H1 (cell line): ENCODE data around the gene MYRF. TPM values are rescaled to one million over a fixed set of nuclear protein-coding genes. Genes with fewer than 3 reads are reported as not detected.

Experiments used
- CTCF ChIA-PET: fragments of 300-600 bp; sonication (Branson Sonifier 250); formaldehyde crosslinking; loops from one replicate; lab custom pipeline; 2021; ENCODE audit not compliant: partially characterized antibody; lab: Charles Lee
- POLR2A ChIA-PET: fragments of 300-600 bp; sonication (Branson Sonifier 250); formaldehyde crosslinking; loops from one replicate; lab custom pipeline; 2021; ENCODE audit warnings: inconsistent platforms; ENCODE audit not compliant: partially characterized antibody; lab: Charles Lee
- DNase-seq, 2 experiments: peaks; one replicate each; pipeline versions ENCODE4 v3.0.0 to v3.0.0-alpha.2; 2010 to 2022; ENCODE audit warnings: low spot score in 2 of 2, low read depth in 1 of 2, mixed read lengths in 1 of 2
- FAIRE-seq: peaks from 2 replicates; lab custom pipeline; 2011; peaks lifted over from hg19 to GRCh38; lab: Jason Lieb, UNC
- H2AFZ ChIP-seq: 2 replicates; pipeline ENCODE4 v1.8.1; 2012; ENCODE audit warnings: low read length, inconsistent platforms
- H2AK5ac ChIP-seq: 2 replicates; pipeline ENCODE4 v1.6.1; 2013; ENCODE audit warnings: low read depth, low read length
- H2BK120ac ChIP-seq: replicated peaks from 2 replicates; pipeline ENCODE3; 2013; ENCODE audit warnings: low read depth, low read length, inconsistent platforms
- H2BK12ac ChIP-seq: 2 replicates; pipeline ENCODE4 v1.6.1; 2013; ENCODE audit warnings: low read depth, low read length
- H2BK15ac ChIP-seq: 2 replicates; pipeline ENCODE4 v1.6.1; 2013; ENCODE audit warnings: low read length
- H2BK20ac ChIP-seq: 2 replicates; pipeline ENCODE4 v1.6.1; 2013; ENCODE audit warnings: low read length
- H2BK5ac ChIP-seq: 2 replicates; pipeline ENCODE4 v1.6.1; 2013; ENCODE audit warnings: low read depth, low read length
- H3K14ac ChIP-seq: 2 replicates; pipeline ENCODE4 v1.6.1; 2013; ENCODE audit warnings: inconsistent platforms; ENCODE audit not compliant: insufficient read length
- H3K18ac ChIP-seq: 2 replicates; pipeline ENCODE4 v1.6.1; 2013; ENCODE audit warnings: low read length; ENCODE audit errors: extremely low read depth
- H3K23ac ChIP-seq: 2 replicates; pipeline ENCODE4 v1.6.1; 2013; ENCODE audit warnings: inconsistent platforms; ENCODE audit not compliant: insufficient read length
- H3K23me2 ChIP-seq: 2 replicates; pipeline ENCODE4 v1.6.1; 2013; ENCODE audit warnings: low read depth, low read length
- H3K27ac ChIP-seq: 2 replicates; pipeline ENCODE4 v1.6.1; 2011; ENCODE audit warnings: low read depth, low read length, inconsistent platforms
- H3K27me3 ChIP-seq, 4 experiments: replicated peaks in 1 of 4; 1 replicate in 1 of 4; 2 replicates in 3 of 4; pipeline versions ENCODE4 v1.6.1 to v1.8.1; 2011 to 2013; ENCODE audit warnings: low read length in 3 of 4, mild to moderate bottlenecking in 3 of 4, inconsistent platforms in 2 of 4, mixed read lengths in 2 of 4, moderate library complexity in 1 of 4; ENCODE audit not compliant: control insufficient read depth in 3 of 4, insufficient read depth in 3 of 4; ENCODE audit errors: extremely low read depth in 1 of 4
- H3K36me3 ChIP-seq, 4 experiments: 2 replicates each; pipeline versions ENCODE4 v1.6.1 to v1.8.1; 2011 to 2013; ENCODE audit warnings: mild to moderate bottlenecking in 4 of 4, low read length in 3 of 4, moderate library complexity in 2 of 4, control low read depth in 1 of 4, inconsistent platforms in 1 of 4; ENCODE audit not compliant: insufficient read depth in 4 of 4, control insufficient read depth in 2 of 4
- H3K4ac ChIP-seq: replicated peaks from 2 replicates; pipeline ENCODE3; 2013; ENCODE audit warnings: low read length, low read depth, mixed read lengths, inconsistent platforms; ENCODE audit not compliant: insufficient read length
- H3K4me1 ChIP-seq, 4 experiments: replicated peaks in 1 of 4; 1 replicate in 1 of 4; 2 replicates in 3 of 4; pipeline versions ENCODE4 v1.6.1 to v1.8.1; 2011 to 2013; ENCODE audit warnings: low read length in 3 of 4, inconsistent platforms in 2 of 4, mixed read lengths in 1 of 4; ENCODE audit not compliant: insufficient read depth in 4 of 4, control insufficient read depth in 3 of 4
- H3K4me2 ChIP-seq, 2 experiments: 2 replicates each; pipeline versions ENCODE4 v1.6.1 to v1.8.1; 2011 to 2013; ENCODE audit warnings: low read depth in 2 of 2, low read length in 2 of 2, control low read depth in 1 of 2, inconsistent platforms in 1 of 2, mild to moderate bottlenecking in 1 of 2; ENCODE audit not compliant: insufficient read depth in 1 of 2
- H3K4me3 ChIP-seq, 4 experiments: fragments of 200-600, 300-600 bp in 1 of 4; sonication (generic), shearing (Covaris generic), sonication (Bioruptor Twin) in 1 of 4; 2 replicates each; pipeline versions ENCODE4 v1.5.1 to v1.8.1; 2011 to 2016; ENCODE audit warnings: low read length in 4 of 4, low read depth in 3 of 4, control low read depth in 2 of 4, inconsistent platforms in 2 of 4, mild to moderate bottlenecking in 2 of 4, mixed read lengths in 1 of 4, moderate library complexity in 1 of 4; ENCODE audit not compliant: insufficient read depth in 2 of 4; ENCODE audit errors: extremely low read depth in 1 of 4
- H3K56ac ChIP-seq: replicated peaks from 2 replicates; pipeline ENCODE3; 2013; ENCODE audit warnings: low read depth, mild to moderate bottlenecking, mixed read lengths, low read length, inconsistent platforms; ENCODE audit not compliant: insufficient read length
- H3K79me1 ChIP-seq: 2 replicates; pipeline ENCODE4 v1.6.1; 2013; ENCODE audit warnings: low read depth, low read length, control low read depth
- H3K79me2 ChIP-seq, 2 experiments: 2 replicates each; pipeline versions ENCODE4 v1.6.1 to v1.8.1; 2012 to 2013; ENCODE audit warnings: low read length in 2 of 2, mild to moderate bottlenecking in 2 of 2, inconsistent platforms in 1 of 2; ENCODE audit not compliant: insufficient read depth in 2 of 2, control insufficient read depth in 1 of 2
- H3K9ac ChIP-seq, 4 experiments: replicated peaks in 1 of 4; 1 replicate in 1 of 4; 2 replicates in 3 of 4; pipeline versions ENCODE4 v1.6.1 to v1.8.1; 2011 to 2013; ENCODE audit warnings: low read depth in 3 of 4, low read length in 3 of 4, control low read depth in 2 of 4, mild to moderate bottlenecking in 2 of 4, moderate library complexity in 2 of 4, inconsistent platforms in 1 of 4; ENCODE audit errors: extremely low read depth in 1 of 4
- H3K9me3 ChIP-seq, 2 experiments: 2 replicates each; pipeline versions ENCODE4 v1.6.1 to v1.8.1; 2012 to 2013; ENCODE audit warnings: mild to moderate bottlenecking in 2 of 2, moderate library complexity in 2 of 2, control low read depth in 1 of 2, inconsistent platforms in 1 of 2, low read depth in 1 of 2, low read length in 1 of 2, mixed read lengths in 1 of 2; ENCODE audit not compliant: insufficient read depth in 2 of 2
- H4K20me1 ChIP-seq, 2 experiments: replicated peaks in 1 of 2; 2 replicates each; pipeline versions ENCODE3 to v1.8.1; 2011 to 2013; ENCODE audit warnings: inconsistent platforms in 2 of 2, low read length in 2 of 2, mild to moderate bottlenecking in 1 of 2; ENCODE audit not compliant: insufficient read depth in 2 of 2, control insufficient read depth in 1 of 2
- H4K5ac ChIP-seq: 2 replicates; pipeline ENCODE4 v1.6.1; 2013; ENCODE audit warnings: low read length, low read depth, mixed read lengths, inconsistent platforms; ENCODE audit not compliant: insufficient read length
- H4K8ac ChIP-seq: 2 replicates; pipeline ENCODE4 v1.8.0; 2013; ENCODE audit warnings: mild to moderate bottlenecking, moderate library complexity, low read length, inconsistent platforms; ENCODE audit not compliant: insufficient read depth; ENCODE audit errors: extremely low read depth
- H4K91ac ChIP-seq: replicated peaks from 2 replicates; pipeline ENCODE3; 2013; ENCODE audit warnings: low read length, mixed read lengths, inconsistent platforms; ENCODE audit not compliant: insufficient read length
- CBX5 ChIP-seq: fragments of 300-800, 300-1000 bp; sonication (generic); IDR thresholded peaks from 2 replicates; pipeline ENCODE4 v1.7.1; 2016; ENCODE audit warnings: antibody characterized with exemption, low read length, low read depth
- CBX8 ChIP-seq: fragments of 300-800, 300-1000 bp; sonication (generic); IDR thresholded peaks from 2 replicates; pipeline ENCODE4 v1.7.1; 2016; ENCODE audit warnings: low read depth, low read length, borderline replicate concordance
- CREB1 ChIP-seq: IDR thresholded peaks from 2 replicates; pipeline ENCODE4 v1.6.1; 2012; ENCODE audit warnings: inconsistent platforms
- EGR1 ChIP-seq: IDR thresholded peaks from 2 replicates; pipeline ENCODE4 v1.6.1; 2011; ENCODE audit warnings: low read depth, low read length, borderline replicate concordance
- EZH2 ChIP-seq: fragments of 200-600 bp; sonication (generic); IDR thresholded peaks from 2 replicates; pipeline ENCODE4 v1.7.1; 2012; ENCODE audit warnings: low read depth, mild to moderate bottlenecking, moderate library complexity, low read length, inconsistent platforms; ENCODE audit not compliant: severe bottlenecking
- GABPA ChIP-seq: IDR thresholded peaks from 2 replicates; pipeline ENCODE4 v1.6.1; 2011; ENCODE audit warnings: mild to moderate bottlenecking, low read length, moderate library complexity, borderline replicate concordance; ENCODE audit not compliant: insufficient read depth
- MAFK ChIP-seq: IDR thresholded peaks from 2 replicates; pipeline ENCODE4 v1.6.1; 2012; ENCODE audit warnings: low read depth, mild to moderate bottlenecking, improper control_type of control experiment, low read length
- NRF1 ChIP-seq: IDR thresholded peaks from 2 replicates; pipeline ENCODE4 v1.6.1; 2011; ENCODE audit warnings: mild to moderate bottlenecking, low read depth, low read length, improper control_type of control experiment
- POLR2AphosphoS5 ChIP-seq: IDR thresholded peaks from 2 replicates; pipeline ENCODE4 v1.6.1; 2011; ENCODE audit warnings: low read depth, low read length
- WGBS, 2 experiments: shearing (Covaris generic) in 1 of 2; methylation state at CpG; one replicate each; pipeline versions ENCODE4 v1.1.6 to v1.1.7; 2013 to 2015; ENCODE audit warnings: low lambda C conversion rate in 2 of 2, mixed read lengths in 2 of 2, inconsistent platforms in 1 of 2, low coverage in 1 of 2, missing lambda C conversion rate in 1 of 2; ENCODE audit not compliant: insufficient replicate concordance in 2 of 2, insufficient coverage in 1 of 2, insufficient read length in 1 of 2; ENCODE audit errors: extremely low coverage in 1 of 2, missing lambda C conversion rate in 1 of 2; 5-methylcytosine and 5-hydroxymethylcytosine counted together
- polyA plus RNA-seq, 7 experiments: library from polyadenylated mRNA; depleted of rRNA in 3 of 7; stranded (reverse) in 5 of 7; unstranded in 2 of 7; fragments of >200 nt in 5 of 7; fragments of 200-250 nt in 2 of 7; gene quantifications; 1 replicate in 5 of 7; 2 replicates in 1 of 7; 4 replicates in 1 of 7; pipeline versions ENCODE4 v1.2.1 to v1.2.3, GENCODE V29; 2011 to 2013; ENCODE audit warnings: missing spikeins in 2 of 7, mixed read lengths in 2 of 7
- total RNA-seq: library from RNA; stranded (reverse); fragmentation: NEBNext Ultra II Directional; extraction: Animal tissue kit (Norgen Biotek cat#: 25700); gene quantifications from 2 replicates; pipeline ENCODE4 v1.2.1, GENCODE V29; 2021
- TF ChIP-seq, protein P1 (sequence below): IDR thresholded peaks from 2 replicates; pipeline ENCODE4 v1.6.1; 2012; ENCODE audit warnings: low read length, inconsistent platforms

Gene MYRF
- total and polyA plus RNA-seq, 2 of the 8 experiments (the other 6 are each of a cell fraction or from before 2014, with no cell fraction given), result 6.0 to 6.1 TPM

DNA sequence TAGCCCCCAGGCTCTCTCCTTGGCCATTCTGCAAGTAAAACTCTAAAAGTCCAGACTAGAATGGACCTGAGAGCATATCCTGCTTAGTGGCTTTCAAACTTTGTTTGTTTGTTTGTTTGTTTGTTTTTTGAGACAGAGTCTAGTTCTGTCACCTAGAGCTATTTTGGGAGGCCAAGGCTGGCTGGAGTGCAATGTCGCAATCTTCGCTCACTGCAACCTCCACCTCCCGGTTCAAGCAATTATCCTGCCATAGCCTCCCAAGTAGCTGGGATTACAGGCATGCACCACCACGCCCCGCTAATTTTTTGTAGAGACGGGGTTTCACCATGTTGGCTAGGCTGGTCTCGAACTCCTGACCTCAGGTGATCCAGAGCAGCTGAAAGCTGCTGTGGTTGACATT, 43.3 kb upstream of the MYRF start:
- H3K23me2 ChIP-seq, result no peaks in the 10 kb centered on the region
- ChIA-PET CTCF (interaction anchor here (0.8 to 7.9 kb wide), 13 partner anchors 9 to 454 kb away, joined by 3 to 47 read pairs (median 7); no protein-coding TSS in a partner anchor), POLR2A (interaction anchor here (2.1 kb wide), 1 partner anchor 9 kb away, joined by 5 read pairs; no protein-coding TSS in a partner anchor)
- H3K9me3 ChIP-seq, result no peaks in the 10 kb centered on the region
- no peak overlapping the region for H3K4me3 ChIP-seq
- no peak for FAIRE-seq
- H4K5ac ChIP-seq, result no peak overlapping the region
- H3K14ac ChIP-seq, result no peak overlapping the region
- H4K91ac ChIP-seq, result no peak overlapping the region
- no peak overlapping the region for H3K23ac ChIP-seq
- H3K56ac ChIP-seq, result no peak overlapping the region
- H3K36me3 ChIP-seq, result no peaks in the 10 kb centered on the region
- no peak overlapping the region for H2BK5ac ChIP-seq
- H2AFZ ChIP-seq, result no peak overlapping the region
- H4K20me1 ChIP-seq, result no peaks in the 10 kb centered on the region
- H2BK15ac ChIP-seq, result no peak overlapping the region
- H3K27ac ChIP-seq, result no peak overlapping the region
- H2BK20ac ChIP-seq, result no peak overlapping the region
- no peaks in the 10 kb centered on the region; a peak in 1 of 7 replicates for H3K27me3 ChIP-seq
- DNase-seq, result no peak
- peaks cover 0 to 17% (median 8%) of the 10 kb centered on the region in 4 experiments; a peak in 4 of 7 replicates for H3K4me1 ChIP-seq
- no peaks in the 10 kb centered on the region for H3K79me2 ChIP-seq
- WGBS, 2 experiments, result 86% methylated on average over 7 of the region's 7 CpGs; no CpG with 5 or more reads in 1 of the 2 experiments
- H2AK5ac ChIP-seq, result no peak overlapping the region
- H3K18ac ChIP-seq, result no peak overlapping the region
- H3K4me2 ChIP-seq, result no peak overlapping the region
- no peak overlapping the region for H2BK12ac ChIP-seq
- no peaks in the 10 kb centered on the region for H3K79me1 ChIP-seq
- no peak overlapping the region for H4K8ac ChIP-seq
- no peak overlapping the region for H3K9ac ChIP-seq
- H3K4ac ChIP-seq, result no peak overlapping the region
- H2BK120ac ChIP-seq, result no peak overlapping the region
- TF ChIP-seq GABPA (no peak), EZH2 (no peak), POLR2AphosphoS5 (no peak), NRF1 (no peak), CBX8 (no peak), EGR1 (no peak), CBX5 (no peak), CREB1 (no peak), MAFK (no peak)
- TF ChIP-seq, protein P1, sequence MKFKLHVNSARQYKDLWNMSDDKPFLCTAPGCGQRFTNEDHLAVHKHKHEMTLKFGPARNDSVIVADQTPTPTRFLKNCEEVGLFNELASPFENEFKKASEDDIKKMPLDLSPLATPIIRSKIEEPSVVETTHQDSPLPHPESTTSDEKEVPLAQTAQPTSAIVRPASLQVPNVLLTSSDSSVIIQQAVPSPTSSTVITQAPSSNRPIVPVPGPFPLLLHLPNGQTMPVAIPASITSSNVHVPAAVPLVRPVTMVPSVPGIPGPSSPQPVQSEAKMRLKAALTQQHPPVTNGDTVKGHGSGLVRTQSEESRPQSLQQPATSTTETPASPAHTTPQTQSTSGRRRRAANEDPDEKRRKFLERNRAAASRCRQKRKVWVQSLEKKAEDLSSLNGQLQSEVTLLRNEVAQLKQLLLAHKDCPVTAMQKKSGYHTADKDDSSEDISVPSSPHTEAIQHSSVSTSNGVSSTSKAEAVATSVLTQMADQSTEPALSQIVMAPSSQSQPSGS, result no peak
